HG02870 (cell line): ENCODE results near the gene SLC30A1.
"Not testable (repeated sequence)": the region's sequence is repeated elsewhere in the genome, so short reads cannot be mapped to it uniquely, and the experiment has no call there.

ENCODE experiments used
- ATAC-seq: cut with Tn5 transposase; IDR thresholded peaks from one replicate; pipeline ENCODE4 v1.9.1; 2021; ENCODE audit warnings: mild to moderate bottlenecking, moderate library complexity; ENCODE audit not compliant: unreplicated experiment

SLC30A1 gene

DNA sequence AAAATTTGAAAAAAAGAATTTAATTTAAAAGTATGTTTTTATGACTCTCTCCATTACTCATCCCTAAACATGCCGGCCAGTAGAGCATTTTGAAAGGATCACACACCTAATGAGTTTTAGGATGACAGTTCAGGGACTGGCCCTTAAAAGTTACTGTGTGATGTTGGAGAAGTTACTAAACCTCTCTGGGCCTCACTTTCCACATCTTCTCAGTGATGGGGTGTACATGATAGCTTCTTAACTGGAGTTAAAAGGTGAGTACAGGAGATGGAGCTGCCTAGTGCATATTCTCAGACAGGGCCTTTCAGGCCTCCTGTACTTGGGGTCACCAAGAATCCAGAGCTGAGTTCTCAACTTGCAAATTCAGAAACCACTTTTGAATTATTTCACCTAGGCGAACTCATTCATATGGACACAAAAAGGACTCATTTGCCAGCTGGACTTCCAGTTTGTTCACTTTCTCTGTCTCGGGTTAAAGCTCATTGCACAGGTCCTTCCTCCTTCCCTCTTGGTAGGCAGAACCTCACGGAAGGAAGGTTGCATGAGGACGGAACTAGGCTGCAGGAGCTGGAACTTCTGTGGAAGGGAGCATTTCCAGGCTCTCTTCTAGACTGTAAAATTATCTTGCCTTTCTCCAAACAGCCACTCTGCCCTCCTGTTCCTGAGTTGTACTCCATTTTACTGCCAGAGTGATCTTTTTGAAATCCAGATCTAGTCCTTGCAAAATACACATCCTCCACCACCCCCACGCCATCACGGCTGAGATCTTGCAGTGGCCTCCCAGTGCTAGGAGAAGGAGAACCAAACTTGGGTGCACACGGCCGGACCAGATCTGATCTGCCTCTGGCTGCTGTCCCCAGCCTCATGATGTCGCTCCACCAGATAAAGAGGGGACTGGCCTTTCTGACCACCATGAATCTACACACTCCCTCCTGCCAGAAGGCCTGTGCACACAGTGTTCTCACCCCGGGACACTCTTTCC, 4.3 kb upstream of the SLC30A1 start:
- ATAC-seq: no peak

DNA sequence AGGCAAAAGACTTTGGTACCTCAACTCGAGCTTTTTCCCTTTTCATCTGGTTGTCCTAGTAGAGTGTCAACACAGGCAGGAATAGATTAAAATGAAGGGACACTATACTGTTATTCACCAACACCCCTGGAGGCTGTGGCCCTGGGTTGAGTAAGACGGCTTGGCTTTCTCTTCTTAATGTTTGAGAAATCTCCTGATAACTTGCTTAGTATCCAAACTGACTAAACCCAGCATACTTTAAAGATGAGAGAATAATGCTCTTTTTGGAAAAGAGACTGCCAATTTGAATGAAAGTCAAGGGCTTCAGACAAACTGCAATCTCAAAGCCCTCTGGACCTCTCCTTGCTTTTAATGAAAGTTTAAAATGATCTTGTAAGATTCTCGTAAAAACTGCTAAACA, 2.6 kb upstream of the SLC30A1 start:
- no peak for ATAC-seq

DNA sequence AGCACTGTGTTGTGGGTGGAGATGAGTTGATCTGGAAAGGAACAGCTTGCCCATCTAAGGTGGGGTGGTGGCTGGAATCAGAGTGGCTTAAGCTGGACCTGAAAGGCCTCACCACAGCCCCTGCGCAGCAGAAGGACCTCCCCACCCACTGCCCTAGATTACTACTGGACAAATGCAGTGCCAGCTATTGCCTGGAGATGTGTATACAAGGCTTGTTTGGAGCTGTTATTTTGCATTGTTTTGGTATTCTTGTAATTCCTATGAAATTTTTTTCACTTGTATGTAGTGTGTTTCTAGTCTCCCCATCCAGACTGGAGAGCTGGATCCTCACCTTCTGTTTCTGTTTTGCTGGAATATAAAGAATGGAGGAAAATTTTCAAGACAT, 1.3 kb upstream of the SLC30A1 start:
- ATAC-seq: no peak

DNA sequence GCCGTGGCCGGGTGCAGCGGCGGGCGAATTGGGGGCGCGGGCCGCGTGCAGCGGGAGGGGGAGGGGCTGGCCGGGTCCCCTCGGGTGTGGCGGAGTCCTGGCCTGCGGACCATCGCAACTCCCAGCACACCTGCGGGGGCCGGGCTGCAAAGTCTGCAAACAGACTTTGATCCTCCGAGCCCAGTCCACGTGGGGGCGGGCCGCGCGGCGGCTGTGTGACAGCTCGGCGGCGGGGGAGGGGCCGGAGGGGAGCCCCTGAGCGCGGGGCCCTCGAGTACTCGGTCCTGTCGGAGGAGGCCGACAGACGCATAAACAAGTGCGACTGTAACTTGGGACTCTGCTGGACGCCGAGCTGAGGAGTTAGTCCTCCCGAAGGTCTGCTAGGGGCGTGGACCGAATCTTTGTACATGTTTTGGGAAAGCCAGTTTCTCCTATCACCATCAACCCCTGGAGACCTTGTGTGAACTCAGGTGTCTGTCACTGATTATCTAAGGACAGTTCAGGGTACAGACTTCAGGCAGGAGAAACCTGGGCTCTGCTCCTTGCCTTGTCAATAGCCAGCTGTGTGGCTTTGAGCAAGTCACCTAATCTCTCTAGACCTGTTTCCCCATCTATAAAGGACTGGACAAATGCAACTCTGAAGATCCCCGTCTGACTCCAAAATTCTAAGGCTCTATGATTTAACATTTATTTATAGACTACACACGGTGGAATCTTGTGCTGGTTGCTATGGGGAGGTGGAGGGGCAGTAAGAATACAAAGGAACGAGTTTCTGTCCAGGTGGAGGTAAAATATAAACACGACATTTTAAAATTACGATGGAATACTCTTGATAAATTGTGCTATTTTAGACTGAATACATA, 710 bp upstream of the SLC30A1 start:
- peak; percentile 33 for ATAC-seq

DNA sequence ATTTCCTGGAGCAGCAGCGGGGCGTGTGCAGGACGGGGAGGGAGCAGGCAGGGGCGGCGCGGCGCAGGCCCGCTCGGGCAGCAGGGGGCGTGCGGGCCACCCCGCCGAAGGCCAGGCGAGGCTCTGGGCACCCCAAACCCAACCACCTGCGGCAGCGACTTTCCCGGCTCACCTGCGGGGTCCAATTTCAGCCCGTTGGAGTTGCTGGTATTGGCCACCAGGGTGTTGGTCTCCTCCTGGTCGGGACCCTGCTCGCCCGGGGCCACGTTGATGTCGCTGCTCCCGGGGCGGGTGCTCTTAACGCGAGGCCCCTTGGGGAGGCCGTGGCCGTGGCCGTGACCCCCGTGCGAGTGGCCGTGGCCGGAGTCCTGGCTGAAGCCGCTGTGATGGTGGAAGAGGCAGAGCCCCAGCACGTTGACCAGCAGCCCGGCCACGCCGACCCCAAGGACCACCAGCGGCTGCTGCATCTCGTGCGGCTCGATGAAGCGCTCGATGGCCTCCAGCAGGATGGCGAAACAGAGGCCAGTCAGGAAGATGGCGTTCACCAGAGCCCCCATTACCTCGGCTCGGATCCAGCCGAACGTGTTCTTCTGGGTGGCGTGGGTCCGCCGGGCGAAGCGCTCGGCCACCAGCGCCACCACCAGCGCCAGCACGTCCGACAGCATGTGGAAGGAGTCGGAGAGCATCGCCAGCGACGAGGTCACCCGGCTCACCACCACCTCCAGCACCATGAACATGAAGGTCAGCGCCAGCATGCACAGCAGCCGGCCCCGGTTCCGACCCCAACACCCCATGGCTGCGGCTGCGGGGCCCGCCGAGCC, 932 bp downstream of the SLC30A1 start:
- peak; percentile 36 for ATAC-seq

- no peak for ATAC-seq
These were observed 1.6 kb downstream of the SLC30A1 start for GRCh38 chr1:211577277-211577818.

GRCh38 chr1:211576717-211577116, 2.2 kb downstream of the SLC30A1 start:
- no peak for ATAC-seq

DNA sequence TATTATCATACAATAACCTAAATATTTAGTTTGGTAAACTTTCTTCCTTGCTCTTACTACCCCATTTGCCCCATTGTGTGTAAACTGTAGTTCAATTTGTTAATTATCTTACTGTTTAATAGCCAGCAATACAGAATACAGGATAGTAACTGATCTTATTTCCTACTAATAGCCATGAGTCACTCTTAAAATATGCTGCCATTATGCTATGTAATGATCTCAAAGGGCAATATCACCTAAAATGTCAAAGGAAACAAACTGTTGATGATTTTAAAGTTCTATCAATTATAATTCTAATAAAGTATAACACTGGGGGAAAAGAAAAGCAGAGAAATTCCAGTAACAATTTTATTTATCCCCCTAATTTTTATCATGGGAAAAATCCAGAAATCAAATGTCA, 4.3 kb downstream of the SLC30A1 start:
- ATAC-seq: no peak

DNA sequence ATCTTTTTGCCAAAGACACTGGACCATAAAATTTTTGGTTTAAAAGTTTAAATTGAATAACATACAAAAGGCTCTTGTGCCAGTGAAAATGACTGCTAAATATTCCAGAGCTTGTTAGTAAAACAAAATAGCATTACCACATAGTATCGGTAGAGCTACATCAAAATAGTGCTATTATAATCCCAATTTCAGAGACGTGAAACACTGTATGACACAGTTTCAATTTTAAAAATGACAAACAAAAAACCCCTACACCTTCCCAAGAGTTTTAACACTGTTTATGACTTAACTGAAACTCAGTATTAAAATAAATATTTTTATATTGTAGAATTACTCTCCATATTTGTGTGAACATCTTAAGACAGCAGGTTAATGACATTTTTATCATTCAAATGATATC, 7.0 kb downstream of the SLC30A1 start:
- no peak for ATAC-seq

DNA sequence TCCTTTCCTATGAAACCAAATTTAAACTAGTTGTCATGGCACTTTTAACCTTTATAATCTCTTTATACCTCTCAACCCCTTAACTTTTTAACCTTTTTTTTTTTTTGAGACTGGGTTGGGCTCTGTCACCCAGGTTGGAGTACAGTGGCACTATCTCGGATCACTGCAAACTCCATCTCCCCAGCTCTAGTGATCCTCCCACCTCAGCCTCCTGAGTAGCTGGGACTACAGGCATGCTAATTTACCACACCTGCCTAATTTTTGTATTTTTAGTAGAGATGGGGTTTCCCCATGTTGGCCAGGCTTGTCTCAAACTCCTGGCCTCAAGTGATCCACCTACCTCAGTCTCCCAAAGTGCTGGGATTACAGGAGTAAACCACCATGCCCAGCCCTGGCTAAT, 8.6 kb downstream of the SLC30A1 start:
- ATAC-seq: not testable (repeated sequence)

- ATAC-seq: peak; percentile 94
These were observed 12.4 kb downstream of the SLC30A1 start for GRCh38 chr1:211566431-211567025.

DNA sequence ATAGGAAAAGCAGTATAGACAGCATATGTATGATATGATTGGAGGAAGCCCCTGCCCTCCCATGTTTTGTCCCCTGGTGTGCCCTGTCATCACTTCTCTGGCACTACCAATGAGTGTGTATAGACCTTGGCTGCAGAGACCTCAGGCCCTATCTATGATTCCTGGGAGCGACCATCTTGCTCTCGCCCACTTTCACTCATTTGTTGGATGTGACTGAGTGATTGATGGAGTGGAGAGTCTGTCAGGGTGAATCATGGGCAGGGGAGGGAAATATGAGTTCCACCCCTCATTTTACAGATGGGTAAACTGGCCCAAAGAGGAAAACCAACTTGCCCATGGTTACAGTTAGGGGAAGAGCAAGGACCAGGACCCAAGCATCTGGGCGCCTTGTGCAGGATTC, 14.9 kb downstream of the SLC30A1 start:
- ATAC-seq: no peak

- ATAC-seq: no peak
These were observed 19.5 kb downstream of the SLC30A1 start for GRCh38 chr1:211559222-211560010.

DNA sequence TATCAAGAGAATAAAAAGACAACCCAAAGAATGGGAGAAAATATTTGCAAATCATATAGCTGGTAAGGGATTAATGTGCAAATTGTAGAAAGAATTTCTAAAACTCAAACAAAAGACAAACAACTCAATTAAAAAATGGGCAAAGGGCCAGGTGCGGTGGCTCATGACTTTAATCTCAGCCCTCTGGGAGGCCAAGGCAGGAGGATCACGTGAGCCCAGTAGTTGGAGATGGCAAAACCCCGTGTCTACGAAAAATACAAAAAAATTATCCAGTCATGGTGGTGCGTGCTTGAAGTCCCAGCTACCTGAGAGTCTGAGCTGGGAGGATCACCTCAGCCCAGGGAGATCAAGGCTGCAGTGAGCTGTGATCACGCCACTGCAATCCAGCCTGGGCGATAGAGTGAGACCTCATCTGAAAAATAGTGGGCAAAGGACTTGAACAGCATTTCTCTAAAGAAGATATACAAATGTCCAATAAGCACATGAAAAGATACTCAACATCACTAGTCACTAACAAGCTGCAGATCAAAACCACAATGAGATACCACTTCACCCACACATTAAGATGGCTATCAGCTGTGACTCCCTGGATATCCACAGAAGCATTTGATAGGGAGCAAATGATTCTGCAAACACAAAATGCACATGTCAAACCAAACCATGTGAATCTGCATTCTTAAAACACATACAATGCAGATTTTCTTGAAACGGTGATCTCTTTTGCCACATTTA, 20.9 kb downstream of the SLC30A1 start:
- ATAC-seq: no peak

GRCh38 chr1:211553549-211553948, 25.4 kb downstream of the SLC30A1 start:
- ATAC-seq: no peak

GRCh38 chr1:211551638-211552460, 27.1 kb downstream of the SLC30A1 start:
- ATAC-seq: no peak

DNA sequence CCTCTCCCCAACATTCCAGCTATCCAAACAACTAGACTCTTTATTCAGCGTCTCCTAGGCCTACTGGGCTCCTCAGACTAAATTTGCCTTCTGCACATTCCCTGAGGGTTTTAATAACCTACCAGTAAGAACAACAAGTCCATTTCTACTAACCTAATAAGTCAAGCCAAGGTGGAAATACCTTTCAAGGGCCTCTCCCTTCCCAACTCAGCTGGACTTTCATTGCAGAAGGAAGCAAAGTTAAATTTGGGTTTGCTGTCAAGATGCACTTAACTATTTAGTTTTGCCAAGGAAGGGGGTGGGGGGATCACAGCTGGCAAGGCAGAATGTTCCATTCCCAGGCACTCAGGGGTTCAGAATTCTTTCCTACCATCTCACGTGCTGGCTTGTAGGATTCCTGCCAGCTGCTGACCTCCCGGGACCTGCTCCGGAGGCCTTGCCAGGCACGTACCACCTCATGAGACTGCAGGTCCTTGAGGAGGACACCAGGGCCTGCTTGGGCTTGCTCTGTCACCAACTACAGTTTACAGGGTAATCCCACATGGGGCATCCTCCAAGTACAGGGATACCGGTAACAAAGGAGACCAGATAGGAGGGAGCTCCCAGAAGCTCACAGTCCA, 29.8 kb downstream of the SLC30A1 start:
- ATAC-seq: no peak
